ENCODE results near the gene HEMK1. TPM values are rescaled to one million over a fixed set of nuclear protein-coding genes. Genes with fewer than 3 reads are reported as not detected.

The HEMK1 gene
- 12.0 and 15.2 TPM in 2 replicates for total RNA-seq
- polyA plus RNA-seq: 14.2 and 15.9 TPM in 2 replicates
- polyA plus RNA-seq (2011; cell fraction: cytosol; rRNA removed): 10.9 and 11.8 TPM in 2 replicates
- polyA plus RNA-seq (2011; cell fraction: nucleus; rRNA removed): 43.3 and 45.6 TPM in 2 replicates
- 9.4 and 11.9 TPM in 2 replicates for polyA plus RNA-seq (2012)
- 10.5 and 11.2 TPM in 2 replicates for polyA minus RNA-seq
- 3.8 TPM for polyA minus RNA-seq (2011; cell fraction: cytosol; rRNA and poly(A)+ RNA removed)
- polyA minus RNA-seq (2011; cell fraction: nucleus; rRNA and poly(A)+ RNA removed): 10.7 and 14.8 TPM in 2 replicates
- Bru-seq, nascent RNA: percentile 45 among the genes with signal in this experiment
- BruChase-seq, experiment 1, labeled RNA remaining after a 6-hour chase: percentile 41 among the genes with signal in this experiment
- percentile 39 among the genes with signal in this experiment for BruChase-seq, experiment 2, labeled RNA remaining after a 2-hour chase
- long read RNA-seq, full-length matches to known transcripts: 21 of 27 reads
- long read RNA-seq, partial matches to known transcripts: 2 of 27 reads
- long read RNA-seq, other reads (novel, unspliced or antisense): 4 of 27 reads

GRCh38 chr3:50568947-50569749, at the start of gene HEMK1:
Gene HEMK1 (plus strand): TSS chr3:50569522. CDS start chr3:50571105, 1,583 bp downstream.
- no TSS peak for BruUV-seq (replicated peaks)
- Histone ChIP-seq H3K4me3 (replicated peaks in 1 of 3; ENCODE audit: insufficient read depth in 1 of 3, low read depth in 1 of 3, low read length in 3 of 3) (peak within 1 kb of the TSS; percentile 84 to 91 (median 85)), H2AFZ (ENCODE audit: low read depth, low read length) (peak within 1 kb of the TSS; percentile 99), H3K27me3 (ENCODE audit: control insufficient read depth in 2 of 2, insufficient read depth in 2 of 2, low read length in 2 of 2) (no peaks in the 10 kb centered on the region), H3K79me2 (ENCODE audit: control insufficient read depth, insufficient read depth, low read length) (no peaks in the 10 kb centered on the region), H3K4me2 (ENCODE audit: insufficient read depth, low read length) (peak within 1 kb of the TSS; percentile 75), H3K9me3 (replicated peaks; ENCODE audit: control insufficient read depth, insufficient read depth, low read length) (no peaks in the 10 kb centered on the region), H3K36me3 (ENCODE audit: control insufficient read depth in 2 of 2, extremely low read depth in 1 of 2, insufficient read depth in 2 of 2, low read length in 2 of 2) (peaks cover 0 to 2% of the 10 kb centered on the region in 2 experiments), H3K9ac (replicated peaks; ENCODE audit: extremely low read depth, insufficient read depth, low read length) (peak within 1 kb of the TSS; percentile 57), H3K4me1 (ENCODE audit: control insufficient read depth, extremely low read depth, insufficient read depth, low read length) (peaks cover 10% of the 10 kb centered on the region), H3K9me1 (replicated peaks; ENCODE audit: control insufficient read depth, extremely low read depth, insufficient read depth, low read length) (no peaks in the 10 kb centered on the region), H4K20me1 (replicated peaks; ENCODE audit: control insufficient read depth, extremely low read depth, insufficient read depth, low read length) (no peaks in the 10 kb centered on the region), H3K27ac (ENCODE audit: insufficient read depth, low read depth, low read length) (peak within 1 kb of the TSS; percentile 31)
- POLR2A ChIA-PET: interaction anchor here (0.6 to 1.9 kb wide), 3 partner anchors 32 to 972 kb away, joined by 6 to 9 read pairs (median 7); partner anchors contain the start of gene CISH
- FAIRE-seq (peak; percentile 93), DNase-seq (ENCODE audit: low read depth, low spot score) (peak; percentile 87)
- no peak for TF ChIP-seq FOS (IDR thresholded peaks at IDR 0.05; ENCODE audit: borderline replicate concordance, insufficient read depth, low read length)
- peak; percentile 24 for TF ChIP-seq POLR2A (IDR thresholded peaks at IDR 0.05; ENCODE audit: low read depth, low read length)
- no peak for TF ChIP-seq MAX (IDR thresholded peaks at IDR 0.05; ENCODE audit: insufficient read depth, insufficient read length)
- peak; percentile 66 for TF ChIP-seq POLR2AphosphoS5 (IDR thresholded peaks at IDR 0.05; ENCODE audit: insufficient read depth, low read depth, low read length)
- no peak for TF ChIP-seq JUN (IDR thresholded peaks at IDR 0.05; ENCODE audit: borderline replicate concordance, insufficient read depth, insufficient read length, low read depth)
- TF ChIP-seq CTCF (IDR thresholded peaks at IDR 0.05; ENCODE audit: extremely low read depth in 1 of 2, insufficient read depth in 1 of 2, low read depth in 1 of 2, low read length in 2 of 2): no peak
- no peak for TF ChIP-seq EZH2 (IDR thresholded peaks at IDR 0.05; ENCODE audit: borderline replicate concordance, low read depth, low read length, severe bottlenecking)
- intact Hi-C loops (cut with micrococcal nuclease) (loop anchor here (1.0 to 2.0 kb wide), 2 partner anchors 210 to 816 kb away; partner anchors contain the start of genes MANF and TMEM115), dilution Hi-C loops (cut with MboI; ENCODE audit: extremely low pct_ligation_motif_present, low sequenced_read_pairs) (no loop called here)
- CTCF ChIA-PET: interaction anchor here (0.9 to 5.2 kb wide), 11 partner anchors 20 to 1101 kb away, joined by 3 to 64 read pairs (median 5); partner anchors contain the start of genes CISH, DCAF1 and MAPKAPK3
